ENCODE data around the gene FAM184A.

FAM184A gene

GRCh38 chr6:119035459-119035858 lies 43.0 kb downstream of the FAM184A start:
- H2AFZ ChIP-seq (ENCODE audit: low read length), result no peak overlapping the region
- no peak for TF ChIP-seq CTCF (conservative IDR thresholded peaks at IDR 0.05; ENCODE audit: low read length)
- no peak for TF ChIP-seq EZH2phosphoT487 (IDR thresholded peaks at IDR 0.05; ENCODE audit: borderline replicate concordance)
- no peaks in the 10 kb centered on the region for H3F3A ChIP-seq (ENCODE audit: low read depth)
- H3K9me2 ChIP-seq (replicated peaks; ENCODE audit: low read depth, low read length), result no peaks in the 10 kb centered on the region
- H3K4me1 ChIP-seq (ENCODE audit: insufficient read depth, low read length, poor library complexity, severe bottlenecking), result no peaks in the 10 kb centered on the region
- no peak overlapping the region for H3K4me3 ChIP-seq (ENCODE audit: low read length, poor library complexity, severe bottlenecking)
- H3K27me3 ChIP-seq (ENCODE audit: insufficient read depth, low read length, poor library complexity, severe bottlenecking), result no peaks in the 10 kb centered on the region
- H3K36me3 ChIP-seq (ENCODE audit: insufficient read depth, low read length), result no peaks in the 10 kb centered on the region
- no peaks in the 10 kb centered on the region for H3K9me3 ChIP-seq (ENCODE audit: insufficient read depth, low read depth, low read length)
- no peak overlapping the region for H3K4me2 ChIP-seq (ENCODE audit: low read depth, low read length, poor library complexity, severe bottlenecking)
- no peaks in the 10 kb centered on the region for H4K20me1 ChIP-seq (ENCODE audit: insufficient read depth, low read length, poor library complexity, severe bottlenecking)
- no peak overlapping the region for H3K9ac ChIP-seq (ENCODE audit: low read depth, low read length, poor library complexity, severe bottlenecking)
- no peaks in the 10 kb centered on the region for H3K79me2 ChIP-seq (ENCODE audit: insufficient read depth, low read length)

- no peak overlapping the region for H3K4me3 ChIP-seq (ENCODE audit: low read length, poor library complexity, severe bottlenecking)
- no peak overlapping the region for H2AFZ ChIP-seq (ENCODE audit: low read length)
- H3K9me3 ChIP-seq (ENCODE audit: insufficient read depth, low read depth, low read length), result no peaks in the 10 kb centered on the region
- H3K9me2 ChIP-seq (replicated peaks; ENCODE audit: low read depth, low read length), result no peaks in the 10 kb centered on the region
- H3K4me1 ChIP-seq (ENCODE audit: insufficient read depth, low read length, poor library complexity, severe bottlenecking), result no peaks in the 10 kb centered on the region
- H3K4me2 ChIP-seq (ENCODE audit: low read depth, low read length, poor library complexity, severe bottlenecking), result no peak overlapping the region
- H3K27me3 ChIP-seq (ENCODE audit: insufficient read depth, low read length, poor library complexity, severe bottlenecking), result no peaks in the 10 kb centered on the region
- H3K36me3 ChIP-seq (ENCODE audit: insufficient read depth, low read length), result no peaks in the 10 kb centered on the region
- no peaks in the 10 kb centered on the region for H4K20me1 ChIP-seq (ENCODE audit: insufficient read depth, low read length, poor library complexity, severe bottlenecking)
- no peaks in the 10 kb centered on the region for H3F3A ChIP-seq (ENCODE audit: low read depth)
- TF ChIP-seq EZH2phosphoT487 (IDR thresholded peaks at IDR 0.05; ENCODE audit: borderline replicate concordance) (no peak), CTCF (conservative IDR thresholded peaks at IDR 0.05; ENCODE audit: low read length) (no peak)
- no peak overlapping the region for H3K9ac ChIP-seq (ENCODE audit: low read depth, low read length, poor library complexity, severe bottlenecking)
- no peaks in the 10 kb centered on the region for H3K79me2 ChIP-seq (ENCODE audit: insufficient read depth, low read length)
These were observed 43.5 kb downstream of the FAM184A start for GRCh38 chr6:119034827-119035458.

GRCh38 chr6:119032428-119032827 lies 46.0 kb downstream of the FAM184A start:
- Histone ChIP-seq H3F3A (ENCODE audit: low read depth) (no peaks in the 10 kb centered on the region), H3K4me1 (ENCODE audit: insufficient read depth, low read length, poor library complexity, severe bottlenecking) (no peaks in the 10 kb centered on the region), H4K20me1 (ENCODE audit: insufficient read depth, low read length, poor library complexity, severe bottlenecking) (no peaks in the 10 kb centered on the region), H3K4me3 (ENCODE audit: low read length, poor library complexity, severe bottlenecking) (no peak overlapping the region), H3K4me2 (ENCODE audit: low read depth, low read length, poor library complexity, severe bottlenecking) (no peak overlapping the region), H3K27me3 (ENCODE audit: insufficient read depth, low read length, poor library complexity, severe bottlenecking) (no peaks in the 10 kb centered on the region), H3K9me3 (ENCODE audit: insufficient read depth, low read depth, low read length) (no peaks in the 10 kb centered on the region), H3K9ac (ENCODE audit: low read depth, low read length, poor library complexity, severe bottlenecking) (no peak overlapping the region), H3K79me2 (ENCODE audit: insufficient read depth, low read length) (no peaks in the 10 kb centered on the region), H3K36me3 (ENCODE audit: insufficient read depth, low read length) (no peaks in the 10 kb centered on the region), H3K9me2 (replicated peaks; ENCODE audit: low read depth, low read length) (no peaks in the 10 kb centered on the region), H2AFZ (ENCODE audit: low read length) (no peak overlapping the region)
- no peak for TF ChIP-seq CTCF (conservative IDR thresholded peaks at IDR 0.05; ENCODE audit: low read length)
- TF ChIP-seq EZH2phosphoT487 (IDR thresholded peaks at IDR 0.05; ENCODE audit: borderline replicate concordance), result no peak

All from Loucy (cell line).